Nucleus accumbens (tissue), 56 donors: ENCODE measurements around the gene NXF2.
"Not testable (repeated sequence)": the region's sequence is repeated elsewhere in the genome, so short reads cannot be mapped to it uniquely, and the experiment has no call there.

Source experiments
- DNase-seq, 56 donors: peaks; one replicate each; lab custom pipeline; 2025; lab: John Stamatoyannopoulos, UW

NXF2 gene

GRCh38 chrX:102246893-102247292 lies at the start of gene NXF2:
TSS of gene NXF2 (plus strand) at chrX:102247167. CDS start at chrX:102307079, 59,912 bp downstream.
- DNase-seq, result not testable (repeated sequence)

GRCh38 chrX:102207940-102208339 lies 39.0 kb upstream of the NXF2 start:
- DNase-seq, result not testable (repeated sequence)

- DNase-seq, result not testable (repeated sequence)
Measured at GRCh38 chrX:102214986-102215385, 32.0 kb upstream of the NXF2 start, which contains the start of gene TCP11X1. TSS of gene TCP11X1 (plus strand) at chrX:102215301.

GRCh38 chrX:102216497-102216896 lies 30.5 kb upstream of the NXF2 start:
- not testable (repeated sequence) for DNase-seq

GRCh38 chrX:102235678-102236077 lies 11.3 kb upstream of the NXF2 start:
- DNase-seq, result not testable (repeated sequence)

- DNase-seq, result not testable (repeated sequence)
Measured at GRCh38 chrX:102240265-102240664, 6.7 kb upstream of the NXF2 start.

GRCh38 chrX:102272231-102272630 lies 25.3 kb downstream of the NXF2 start:
- not testable (repeated sequence) for DNase-seq

GRCh38 chrX:102338162-102338561 lies 91.2 kb downstream of the NXF2 start:
- no peak for DNase-seq

GRCh38 chrX:102339312-102340298 lies 92.6 kb downstream of the NXF2 start:
- DNase-seq, result no peak

- DNase-seq, result no peak
Measured at GRCh38 chrX:102341867-102342266, 94.9 kb downstream of the NXF2 start.

GRCh38 chrX:102345916-102346315 lies 98.9 kb downstream of the NXF2 start:
- no peak for DNase-seq
